ENCODE results near the gene TRNP1.

Gene TRNP1

GRCh38 chr1:27001570-27002360, 8.3 kb downstream of the TRNP1 start:
- TF ChIP-seq GATA1 (IDR thresholded peaks at IDR 0.05; ENCODE audit: low read depth, low read length) (no peak), POLR2A (IDR thresholded peaks at IDR 0.05; ENCODE audit: low read length) (no peak)
- no peak for DNase-seq

DNA sequence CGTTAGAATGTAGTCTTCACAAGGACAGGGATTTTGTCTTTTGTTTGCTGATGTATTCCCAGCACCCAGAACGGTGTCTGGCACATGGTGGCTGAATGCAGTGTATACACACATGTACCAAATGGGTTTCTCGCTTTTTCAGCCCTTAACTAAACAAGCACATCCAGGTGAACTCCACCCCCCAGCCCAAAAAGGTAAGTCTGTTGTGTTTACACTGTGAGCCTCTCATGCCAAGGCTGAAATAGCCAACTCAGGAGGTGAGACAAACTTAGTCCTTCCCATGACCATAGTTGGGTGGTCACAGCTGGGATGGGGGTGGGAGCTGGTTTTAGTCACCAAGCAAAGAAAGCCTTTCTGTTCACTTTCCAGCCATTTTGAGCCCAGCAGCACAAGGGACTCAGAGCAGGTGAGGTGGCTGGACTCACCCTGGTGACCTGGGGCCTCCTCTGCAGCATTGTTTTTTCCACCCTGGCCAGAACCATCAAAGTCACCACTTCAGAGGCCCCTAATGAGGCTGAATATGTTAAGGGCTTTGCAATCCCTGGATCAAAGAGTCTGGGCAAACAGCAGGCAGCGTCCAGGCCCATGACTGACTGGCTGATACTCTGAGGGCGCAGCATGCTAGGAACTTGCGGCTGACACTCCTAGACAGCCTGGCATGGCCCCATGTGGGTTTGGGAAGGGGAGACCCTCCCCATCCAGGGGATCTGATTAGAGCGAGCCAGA, 10.4 kb downstream of the TRNP1 start:
- TF ChIP-seq GATA1 (IDR thresholded peaks at IDR 0.05; ENCODE audit: low read depth, low read length): no peak
- no peak for TF ChIP-seq POLR2A (IDR thresholded peaks at IDR 0.05; ENCODE audit: low read length)
- DNase-seq: no peak

- no peak for DNase-seq
- no peak for TF ChIP-seq GATA1 (IDR thresholded peaks at IDR 0.05; ENCODE audit: low read depth, low read length)
- TF ChIP-seq POLR2A (IDR thresholded peaks at IDR 0.05; ENCODE audit: low read length): no peak
Measured at GRCh38 chr1:27004471-27005165, 11.1 kb downstream of the TRNP1 start.

GRCh38 chr1:27005166-27005530, 11.7 kb downstream of the TRNP1 start:
- DNase-seq: no peak
- TF ChIP-seq GATA1 (IDR thresholded peaks at IDR 0.05; ENCODE audit: low read depth, low read length) (no peak), POLR2A (IDR thresholded peaks at IDR 0.05; ENCODE audit: low read length) (no peak)

DNA sequence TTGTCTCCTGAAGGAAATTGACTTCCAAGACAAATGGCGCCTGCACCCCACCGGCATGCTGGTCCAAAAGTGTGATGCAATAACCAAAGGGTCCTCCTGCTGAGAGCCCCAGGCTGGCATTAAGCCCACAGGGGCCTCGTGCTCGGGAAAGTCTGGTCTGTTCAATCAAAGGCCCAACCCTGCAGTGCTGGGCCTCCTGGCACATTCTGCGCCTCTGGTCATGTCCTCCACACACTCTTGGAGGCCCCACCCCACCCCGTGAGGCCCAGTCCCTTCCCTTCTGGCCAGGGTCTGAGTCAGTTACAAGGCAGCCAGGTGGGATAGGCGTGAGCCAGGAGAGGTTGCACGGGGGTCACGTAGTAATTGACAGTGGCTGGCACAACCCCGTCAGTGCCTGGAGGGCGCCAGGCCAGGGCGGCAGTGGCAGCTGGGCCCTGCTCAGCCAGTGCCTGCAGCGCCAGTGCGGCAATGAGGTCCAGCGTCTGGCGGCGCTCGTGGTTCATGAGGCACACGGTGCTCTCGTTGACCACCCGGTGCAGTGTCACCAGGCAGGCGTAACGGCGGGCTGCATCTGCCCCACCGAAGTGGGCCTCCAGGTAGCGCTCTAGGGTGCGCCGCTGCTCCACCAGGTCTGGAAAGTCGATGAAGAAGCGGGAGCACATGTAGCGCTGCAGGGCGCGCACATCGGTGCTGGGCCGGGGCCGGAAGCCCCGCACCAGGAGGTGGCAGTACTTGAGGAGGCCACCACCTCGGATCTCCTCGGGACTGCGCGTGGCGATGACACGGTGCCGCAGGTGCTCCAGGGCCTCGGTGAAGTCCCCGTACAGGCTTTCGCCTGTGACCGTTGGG, 12.4 kb downstream of the TRNP1 start:
- DNase-seq: no peak
- no peak for TF ChIP-seq POLR2A (IDR thresholded peaks at IDR 0.05; ENCODE audit: low read length)
- no peak for TF ChIP-seq GATA1 (IDR thresholded peaks at IDR 0.05; ENCODE audit: low read depth, low read length)

GRCh38 chr1:27006683-27007082, 13.2 kb downstream of the TRNP1 start:
- no peak for DNase-seq

DNA sequence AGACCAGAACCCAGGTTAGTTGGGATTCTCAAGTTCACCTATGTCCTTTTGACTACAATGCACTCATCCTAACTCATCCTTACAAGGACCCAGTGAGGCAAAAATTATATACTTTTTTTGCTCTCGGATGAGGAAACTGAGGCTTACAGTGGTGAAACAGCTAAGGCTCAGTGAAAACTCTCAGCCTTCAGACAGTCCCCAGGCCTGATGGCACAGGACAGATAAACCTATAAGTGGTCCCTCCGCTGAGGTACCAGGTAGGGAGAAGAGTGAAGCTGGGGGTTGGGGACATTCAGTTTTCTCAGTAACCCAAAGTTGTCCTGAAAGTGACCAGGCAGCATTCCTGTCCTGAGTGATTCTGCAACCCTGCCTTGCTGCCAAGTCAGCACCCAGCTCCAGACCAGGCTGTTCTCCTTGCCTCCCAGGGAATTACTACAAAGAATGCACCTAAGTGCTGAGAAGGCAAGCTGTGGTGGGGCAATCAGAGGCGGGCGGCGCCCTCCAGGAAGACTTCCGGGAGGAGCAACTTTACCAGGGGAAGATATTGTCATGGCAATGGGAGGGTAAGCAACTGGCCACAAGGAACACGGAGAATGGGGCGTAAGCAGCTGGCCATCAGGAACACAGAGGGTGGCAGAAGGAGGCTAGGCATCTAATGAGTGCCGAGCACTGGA, 14.6 kb downstream of the TRNP1 start:
- TF ChIP-seq GATA1 (IDR thresholded peaks at IDR 0.05; ENCODE audit: low read depth, low read length): no peak
- TF ChIP-seq POLR2A (IDR thresholded peaks at IDR 0.05; ENCODE audit: low read length): no peak

More at GRCh38 chr1:27006683-27007082, 13.2 kb downstream of the TRNP1 start:
- no peak for TF ChIP-seq GATA1 (IDR thresholded peaks at IDR 0.05; ENCODE audit: low read depth, low read length)
- no peak for TF ChIP-seq POLR2A (IDR thresholded peaks at IDR 0.05; ENCODE audit: low read length)

DNA sequence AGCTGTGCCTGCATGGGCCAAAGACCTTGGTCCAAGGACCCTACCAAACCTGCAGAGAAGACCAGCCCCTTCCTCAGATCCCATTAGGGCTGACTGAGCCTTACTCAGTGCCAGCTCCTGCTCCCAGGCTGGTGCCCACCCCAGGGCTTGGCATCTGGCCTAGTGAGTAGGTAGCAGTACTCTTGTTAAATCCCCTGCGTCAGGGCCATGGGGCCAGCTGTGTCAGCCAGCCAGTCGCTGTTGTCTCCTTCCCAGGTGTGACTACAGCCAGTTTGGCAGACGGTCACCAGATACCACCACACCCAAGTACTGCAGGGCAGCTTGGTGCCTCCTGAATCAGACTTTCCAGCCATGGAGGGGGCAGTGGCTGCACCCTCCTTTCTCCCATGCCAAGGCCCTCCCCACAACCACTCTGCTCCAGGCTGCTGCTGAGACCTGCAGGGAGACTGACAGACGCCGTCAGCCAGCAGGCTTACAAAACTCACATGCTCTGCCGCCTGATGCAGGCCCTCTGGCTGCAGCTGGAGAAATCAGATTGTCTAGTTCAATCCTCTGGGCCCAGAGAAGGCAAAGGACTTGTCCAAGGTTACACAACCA, 16.2 kb downstream of the TRNP1 start:
- DNase-seq: no peak
- TF ChIP-seq POLR2A (IDR thresholded peaks at IDR 0.05; ENCODE audit: low read length) (no peak), GATA1 (IDR thresholded peaks at IDR 0.05; ENCODE audit: low read depth, low read length) (no peak)

More for the DNA sequence above, 14.6 kb downstream of the TRNP1 start:
- DNase-seq: no peak

GRCh38 chr1:27010226-27010994, 16.9 kb downstream of the TRNP1 start:
- DNase-seq: no peak
- no peak for TF ChIP-seq POLR2A (IDR thresholded peaks at IDR 0.05; ENCODE audit: low read length)
- no peak for TF ChIP-seq GATA1 (IDR thresholded peaks at IDR 0.05; ENCODE audit: low read depth, low read length)

DNA sequence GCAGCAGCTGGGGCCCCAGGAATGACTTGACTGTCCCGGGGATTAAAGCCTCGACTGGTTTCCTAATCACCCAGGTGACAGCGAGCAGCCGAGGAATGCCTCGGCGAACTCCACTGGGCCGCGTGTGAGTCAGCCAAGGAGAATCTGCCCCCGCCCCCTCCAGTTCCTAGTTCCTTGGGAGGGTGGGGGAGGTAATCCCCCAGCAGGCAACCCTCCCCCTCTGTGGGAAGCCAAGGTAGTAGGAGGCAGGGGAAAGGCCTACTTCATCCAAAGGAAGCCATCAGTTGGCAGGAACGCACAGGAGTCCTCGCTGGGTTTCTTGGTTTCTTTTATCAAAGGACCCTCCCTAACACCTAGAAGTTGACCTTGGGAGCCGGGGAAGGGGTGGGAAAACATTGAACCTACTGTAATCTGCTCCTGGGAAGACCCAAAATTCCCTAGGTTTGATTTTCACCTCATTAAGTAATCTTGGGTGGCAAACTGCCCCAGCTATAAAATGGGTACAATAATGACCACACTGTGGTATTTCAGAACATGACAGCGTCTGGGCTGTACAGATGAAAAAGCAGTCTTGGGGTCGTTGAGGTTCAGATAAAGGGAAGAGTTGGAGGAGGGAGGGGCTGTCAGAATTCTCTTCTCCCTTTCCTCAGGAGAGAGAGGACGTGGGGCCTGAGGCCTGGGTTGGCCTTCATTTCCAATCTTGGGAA, 17.7 kb downstream of the TRNP1 start:
- no peak for TF ChIP-seq GATA1 (IDR thresholded peaks at IDR 0.05; ENCODE audit: low read depth, low read length)
- TF ChIP-seq POLR2A (IDR thresholded peaks at IDR 0.05; ENCODE audit: low read length): no peak
- no peak for DNase-seq

DNA sequence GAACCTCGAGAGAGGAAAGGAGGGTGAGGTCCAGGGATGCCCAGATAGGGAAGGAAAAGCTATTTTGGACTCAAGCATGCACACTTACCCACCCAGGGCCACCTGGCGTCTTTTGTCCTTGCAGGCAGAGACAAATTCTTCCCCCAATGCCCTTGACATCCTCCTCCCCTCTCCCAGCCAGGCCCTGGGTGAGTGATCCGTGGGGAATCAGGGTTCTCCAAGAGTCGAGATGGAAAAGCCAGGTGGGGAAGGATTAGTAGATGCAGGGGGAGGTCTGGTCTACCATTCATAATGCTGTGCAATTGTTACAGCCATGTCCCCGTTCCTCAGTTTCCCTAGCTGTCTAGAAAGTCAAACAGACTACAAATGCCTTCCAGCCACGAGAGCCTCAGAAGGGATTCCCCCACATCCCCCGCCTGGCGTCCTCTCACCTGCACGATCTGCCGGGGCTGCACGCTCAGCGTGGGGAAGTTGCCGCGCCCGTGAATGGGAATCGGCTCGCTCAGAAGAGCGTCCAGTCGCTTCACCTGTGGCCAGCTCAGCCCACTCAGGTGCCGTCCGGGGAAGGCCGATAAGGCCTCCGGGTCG, 18.6 kb downstream of the TRNP1 start:
- TF ChIP-seq POLR2A (IDR thresholded peaks at IDR 0.05; ENCODE audit: low read length): no peak
- no peak for TF ChIP-seq GATA1 (IDR thresholded peaks at IDR 0.05; ENCODE audit: low read depth, low read length)
- no peak for DNase-seq
